Measurements from ENCODE around the gene BTAF1.
A peak's percentile ranks its signal among the peaks of the same experiment; 100 is the strongest.
"Not testable (repeated sequence)": the region's sequence is repeated elsewhere in the genome, so short reads cannot be mapped to it uniquely, and the experiment has no call there.

The BTAF1 gene

GRCh38 chr10:91923371-91924211 is at the start of gene BTAF1:
BTAF1 (plus strand) TSS chr10:91923770; CDS start chr10:91924077, 307 bp downstream.
- TF ChIP-seq GATA1 (IDR thresholded peaks at IDR 0.05; ENCODE audit: low read depth, low read length) (no peak), POLR2A (IDR thresholded peaks at IDR 0.05; ENCODE audit: low read length) (peak; percentile 99)
- peak; percentile 96 for DNase-seq

GRCh38 chr10:91875156-91875555 is 48.4 kb upstream of the BTAF1 start:
- DNase-seq: no peak
- TF ChIP-seq POLR2A (IDR thresholded peaks at IDR 0.05; ENCODE audit: low read length) (no peak), GATA1 (IDR thresholded peaks at IDR 0.05; ENCODE audit: low read depth, low read length) (no peak)

- no peak for TF ChIP-seq GATA1 (IDR thresholded peaks at IDR 0.05; ENCODE audit: low read depth, low read length)
- no peak for DNase-seq
Observed at GRCh38 chr10:91875779-91876178, 47.8 kb upstream of the BTAF1 start.

- DNase-seq: no peak
- no peak for TF ChIP-seq POLR2A (IDR thresholded peaks at IDR 0.05; ENCODE audit: low read length)
- TF ChIP-seq GATA1 (IDR thresholded peaks at IDR 0.05; ENCODE audit: low read depth, low read length): no peak
Observed at GRCh38 chr10:91879515-91880170, 43.9 kb upstream of the BTAF1 start.

- no peak for TF ChIP-seq GATA1 (IDR thresholded peaks at IDR 0.05; ENCODE audit: low read depth, low read length)
- TF ChIP-seq POLR2A (IDR thresholded peaks at IDR 0.05; ENCODE audit: low read length): no peak
- no peak for DNase-seq
Observed at GRCh38 chr10:91880310-91880709, 43.3 kb upstream of the BTAF1 start.

- no peak for TF ChIP-seq GATA1 (IDR thresholded peaks at IDR 0.05; ENCODE audit: low read depth, low read length)
- no peak for TF ChIP-seq POLR2A (IDR thresholded peaks at IDR 0.05; ENCODE audit: low read length)
- no peak for DNase-seq
Observed at GRCh38 chr10:91883549-91884444, 39.8 kb upstream of the BTAF1 start.

- DNase-seq: no peak
- TF ChIP-seq GATA1 (IDR thresholded peaks at IDR 0.05; ENCODE audit: low read depth, low read length) (no peak), POLR2A (IDR thresholded peaks at IDR 0.05; ENCODE audit: low read length) (no peak)
Observed at GRCh38 chr10:91884536-91884935, 39.0 kb upstream of the BTAF1 start.

- DNase-seq: no peak
- no peak for TF ChIP-seq GATA1 (IDR thresholded peaks at IDR 0.05; ENCODE audit: low read depth, low read length)
- no peak for TF ChIP-seq POLR2A (IDR thresholded peaks at IDR 0.05; ENCODE audit: low read length)
Observed at GRCh38 chr10:91885362-91886079, 38.0 kb upstream of the BTAF1 start.

- DNase-seq: no peak
Observed at GRCh38 chr10:91886954-91887271, 36.7 kb upstream of the BTAF1 start.

GRCh38 chr10:91887272-91888076 is 36.1 kb upstream of the BTAF1 start:
- TF ChIP-seq POLR2A (IDR thresholded peaks at IDR 0.05; ENCODE audit: low read length) (no peak), GATA1 (IDR thresholded peaks at IDR 0.05; ENCODE audit: low read depth, low read length) (no peak)
- peak; percentile 15 for DNase-seq

More at GRCh38 chr10:91886954-91887271, 36.7 kb upstream of the BTAF1 start:
- no peak for TF ChIP-seq GATA1 (IDR thresholded peaks at IDR 0.05; ENCODE audit: low read depth, low read length)
- TF ChIP-seq POLR2A (IDR thresholded peaks at IDR 0.05; ENCODE audit: low read length): no peak

- TF ChIP-seq POLR2A (IDR thresholded peaks at IDR 0.05; ENCODE audit: low read length) (no peak), GATA1 (IDR thresholded peaks at IDR 0.05; ENCODE audit: low read depth, low read length) (no peak)
- no peak for DNase-seq
Observed at GRCh38 chr10:91891125-91892001, 32.2 kb upstream of the BTAF1 start.

GRCh38 chr10:91893051-91893450 is 30.5 kb upstream of the BTAF1 start:
- no peak for DNase-seq
- TF ChIP-seq GATA1 (IDR thresholded peaks at IDR 0.05; ENCODE audit: low read depth, low read length): no peak
- TF ChIP-seq POLR2A (IDR thresholded peaks at IDR 0.05; ENCODE audit: low read length): no peak

GRCh38 chr10:91894261-91894685 is 29.3 kb upstream of the BTAF1 start:
- DNase-seq: not testable (repeated sequence)

Data from erythroblast (primary cell).